Nephron (organoid): ENCODE data around the gene ATP6V0C.
A peak's percentile ranks its signal among the peaks of the same experiment; 100 is the strongest.

ENCODE experiments used
- H3K27ac Mint-ChIP-seq, 3 experiments: 2 replicates each; pipeline ENCODE4 v1.8.0; 2020; ENCODE audit warnings: mixed read lengths in 3 of 3, mild to moderate bottlenecking in 2 of 3, moderate library complexity in 1 of 3
- H3K27me3 Mint-ChIP-seq: 2 replicates; pipeline ENCODE4 v1.8.0; 2021; ENCODE audit warnings: low read depth, mild to moderate bottlenecking, moderate library complexity, mixed read lengths
- H3K36me3 Mint-ChIP-seq: 2 replicates; pipeline ENCODE4 v1.8.0; 2020; ENCODE audit warnings: low read depth, mixed read lengths
- H3K4me1 Mint-ChIP-seq: 2 replicates; pipeline ENCODE4 v1.8.0; 2020; ENCODE audit warnings: mixed read lengths
- H3K4me3 Mint-ChIP-seq, 3 experiments: 2 replicates each; pipeline ENCODE4 v1.8.0; 2020; ENCODE audit warnings: mild to moderate bottlenecking in 3 of 3, mixed read lengths in 3 of 3, moderate library complexity in 2 of 3
- H3K9me3 Mint-ChIP-seq: 2 replicates; pipeline ENCODE4 v1.8.0; 2020; ENCODE audit warnings: mixed read lengths
- TF ChIP-seq, protein P1 (sequence below), 3 experiments: fragments of 200-600 bp; sonication (generic); IDR thresholded peaks; one replicate each; pipeline ENCODE4 v1.5.0; 2021; ENCODE audit warnings: antibody characterized with exemption in 3 of 3; ENCODE audit not compliant: unreplicated experiment in 3 of 3

ATP6V0C gene

DNA sequence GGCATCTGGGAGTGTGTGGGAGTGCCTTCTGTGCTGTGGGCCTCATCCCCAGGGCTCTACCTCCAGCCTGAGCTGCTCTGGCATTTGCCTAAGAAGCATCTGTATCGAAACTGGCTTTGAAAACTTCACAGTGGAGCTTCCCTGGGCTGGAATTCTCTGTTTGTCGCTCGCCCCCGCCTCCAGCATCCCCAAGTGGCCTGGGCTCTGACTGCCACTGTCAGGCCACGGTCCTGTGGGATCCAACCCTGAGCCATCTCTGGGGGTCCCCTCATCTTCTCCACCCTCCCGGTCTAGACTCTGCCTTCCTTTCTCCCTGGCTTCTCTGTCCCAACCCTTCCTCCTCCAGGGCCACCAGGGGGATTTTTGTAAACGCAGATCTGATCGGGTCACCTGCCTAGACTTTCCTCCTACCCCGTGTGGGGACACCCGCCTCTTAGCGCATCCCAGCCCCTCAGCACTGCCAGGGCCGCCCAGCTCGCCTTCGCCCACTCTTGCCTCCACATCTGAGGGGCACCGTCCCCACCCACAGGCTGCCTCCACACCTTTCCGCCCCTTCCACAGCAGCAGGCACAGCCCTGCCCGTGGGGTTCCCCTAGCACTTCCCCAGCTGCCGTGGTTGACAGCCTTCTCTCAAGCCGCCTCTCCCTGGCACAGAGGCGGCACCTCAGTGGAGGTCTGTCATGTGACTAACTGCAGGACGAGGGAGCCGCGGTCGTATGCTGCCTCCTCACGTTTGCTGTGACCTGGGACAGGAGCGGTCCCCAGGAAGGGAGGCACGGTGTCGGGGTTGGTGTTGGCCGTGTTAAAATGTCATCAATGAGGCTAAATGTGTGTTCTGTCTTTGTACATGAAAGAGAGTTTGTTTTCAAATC is 26.9 kb upstream of the ATP6V0C start:
- Mint-ChIP-seq H3K36me3 (no peaks in the 10 kb centered on the region), H3K4me3 (peak overlapping the region; percentile 28 to 48 (median 42)), H3K27ac (peak overlapping the region; percentile 89 to 96 (median 93)), H3K9me3 (no peaks in the 10 kb centered on the region), H3K4me1 (peaks cover 57% of the 10 kb centered on the region), H3K27me3 (no peaks in the 10 kb centered on the region)
- TF ChIP-seq, protein P1, sequence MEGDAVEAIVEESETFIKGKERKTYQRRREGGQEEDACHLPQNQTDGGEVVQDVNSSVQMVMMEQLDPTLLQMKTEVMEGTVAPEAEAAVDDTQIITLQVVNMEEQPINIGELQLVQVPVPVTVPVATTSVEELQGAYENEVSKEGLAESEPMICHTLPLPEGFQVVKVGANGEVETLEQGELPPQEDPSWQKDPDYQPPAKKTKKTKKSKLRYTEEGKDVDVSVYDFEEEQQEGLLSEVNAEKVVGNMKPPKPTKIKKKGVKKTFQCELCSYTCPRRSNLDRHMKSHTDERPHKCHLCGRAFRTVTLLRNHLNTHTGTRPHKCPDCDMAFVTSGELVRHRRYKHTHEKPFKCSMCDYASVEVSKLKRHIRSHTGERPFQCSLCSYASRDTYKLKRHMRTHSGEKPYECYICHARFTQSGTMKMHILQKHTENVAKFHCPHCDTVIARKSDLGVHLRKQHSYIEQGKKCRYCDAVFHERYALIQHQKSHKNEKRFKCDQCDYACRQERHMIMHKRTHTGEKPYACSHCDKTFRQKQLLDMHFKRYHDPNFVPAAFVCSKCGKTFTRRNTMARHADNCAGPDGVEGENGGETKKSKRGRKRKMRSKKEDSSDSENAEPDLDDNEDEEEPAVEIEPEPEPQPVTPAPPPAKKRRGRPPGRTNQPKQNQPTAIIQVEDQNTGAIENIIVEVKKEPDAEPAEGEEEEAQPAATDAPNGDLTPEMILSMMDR (IDR thresholded peaks at IDR 0.05; ENCODE audit: unreplicated experiment in 3 of 3): peak in 2 of 3 experiments; percentile 11 to 29

DNA sequence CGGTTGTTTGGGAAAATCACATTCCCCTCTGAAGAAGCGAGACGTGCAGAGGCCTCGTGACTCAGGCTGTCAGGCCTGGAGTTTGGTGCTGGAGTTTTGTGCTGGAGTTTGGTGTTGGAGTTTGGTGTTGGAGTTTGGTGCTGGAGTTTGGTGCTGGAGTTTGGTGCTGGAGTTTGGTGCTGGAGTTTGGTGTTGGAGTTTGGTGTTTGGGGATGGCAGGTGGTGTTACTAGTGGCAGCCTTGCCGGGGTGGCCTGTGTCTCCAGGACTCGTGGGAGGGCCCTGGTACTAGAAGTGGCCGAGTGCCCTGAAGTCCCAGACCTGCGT is 26.3 kb upstream of the ATP6V0C start:
- Mint-ChIP-seq H3K9me3 (no peaks in the 10 kb centered on the region), H3K4me1 (peaks cover 51% of the 10 kb centered on the region), H3K36me3 (no peaks in the 10 kb centered on the region), H3K27me3 (no peaks in the 10 kb centered on the region), H3K4me3 (peak overlapping the region; percentile 28 to 48 (median 42)), H3K27ac (peak overlapping the region; percentile 89 to 96 (median 93))
- TF ChIP-seq, protein P1 (IDR thresholded peaks at IDR 0.05; ENCODE audit: unreplicated experiment in 3 of 3): no peak

DNA sequence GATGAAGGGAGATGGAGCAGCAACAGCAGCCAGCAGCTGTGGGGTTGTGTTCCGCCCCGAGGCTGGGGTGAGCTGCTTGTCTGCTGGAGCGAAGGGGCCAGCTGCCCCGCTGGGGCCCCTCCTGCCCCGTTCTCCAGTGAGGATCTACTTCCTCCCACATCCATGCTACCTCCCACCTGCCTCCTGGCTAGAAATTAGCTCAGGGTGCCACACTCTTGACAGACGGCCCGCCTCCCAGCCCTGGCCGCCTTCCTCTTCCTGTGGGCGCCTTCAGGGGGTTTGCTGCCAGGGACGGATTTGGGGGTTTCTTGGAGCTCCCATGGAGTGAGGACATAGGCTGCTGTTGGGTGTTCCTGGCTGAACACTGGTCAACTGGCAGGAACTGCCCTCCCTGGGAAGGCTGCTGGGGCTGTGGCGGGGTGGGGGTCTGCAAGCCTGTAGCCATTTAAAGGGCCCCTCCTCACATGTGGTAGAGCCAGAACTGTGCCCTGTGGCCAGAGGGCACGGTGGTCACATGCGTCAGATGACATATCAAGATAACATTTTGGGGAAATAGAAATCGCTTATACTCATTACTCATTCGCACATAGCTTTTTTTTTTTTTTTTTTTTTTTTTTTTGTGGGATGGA is 25.7 kb upstream of the ATP6V0C start:
- Mint-ChIP-seq H3K27me3 (no peaks in the 10 kb centered on the region), H3K36me3 (no peaks in the 10 kb centered on the region), H3K9me3 (no peaks in the 10 kb centered on the region), H3K27ac (peak overlapping the region; percentile 90 to 96 (median 93)), H3K4me3 (no peak overlapping the region), H3K4me1 (peaks cover 46% of the 10 kb centered on the region)
- TF ChIP-seq, protein P1 (IDR thresholded peaks at IDR 0.05; ENCODE audit: unreplicated experiment in 3 of 3): no peak

DNA sequence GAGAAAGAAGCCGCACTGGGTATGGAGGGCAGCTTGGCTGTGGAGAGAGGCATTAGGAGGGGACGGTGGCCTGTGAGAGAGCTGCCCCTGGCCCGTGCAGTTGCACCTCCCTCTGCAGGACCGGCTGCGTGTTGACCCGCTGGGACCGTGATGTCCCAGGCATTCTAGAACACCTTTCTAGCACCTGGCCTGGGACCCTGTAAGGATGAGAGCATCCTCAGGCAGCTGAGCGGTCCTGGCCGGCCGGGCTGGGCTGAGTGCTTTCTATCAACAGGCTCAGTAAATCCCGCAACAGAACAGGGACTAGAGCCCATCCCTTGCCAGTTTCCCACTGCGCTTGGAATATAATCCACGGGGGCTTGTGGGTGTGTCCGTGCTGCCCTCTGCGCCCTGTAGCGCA is 24.2 kb upstream of the ATP6V0C start:
- Mint-ChIP-seq H3K36me3 (no peaks in the 10 kb centered on the region), H3K4me3 (no peak overlapping the region), H3K27ac (peak overlapping the region in 2 of 3 experiments; percentile 48 to 90), H3K4me1 (peaks cover 30% of the 10 kb centered on the region), H3K9me3 (no peaks in the 10 kb centered on the region), H3K27me3 (no peaks in the 10 kb centered on the region)
- TF ChIP-seq, protein P1 (IDR thresholded peaks at IDR 0.05; ENCODE audit: unreplicated experiment in 3 of 3): no peak

DNA sequence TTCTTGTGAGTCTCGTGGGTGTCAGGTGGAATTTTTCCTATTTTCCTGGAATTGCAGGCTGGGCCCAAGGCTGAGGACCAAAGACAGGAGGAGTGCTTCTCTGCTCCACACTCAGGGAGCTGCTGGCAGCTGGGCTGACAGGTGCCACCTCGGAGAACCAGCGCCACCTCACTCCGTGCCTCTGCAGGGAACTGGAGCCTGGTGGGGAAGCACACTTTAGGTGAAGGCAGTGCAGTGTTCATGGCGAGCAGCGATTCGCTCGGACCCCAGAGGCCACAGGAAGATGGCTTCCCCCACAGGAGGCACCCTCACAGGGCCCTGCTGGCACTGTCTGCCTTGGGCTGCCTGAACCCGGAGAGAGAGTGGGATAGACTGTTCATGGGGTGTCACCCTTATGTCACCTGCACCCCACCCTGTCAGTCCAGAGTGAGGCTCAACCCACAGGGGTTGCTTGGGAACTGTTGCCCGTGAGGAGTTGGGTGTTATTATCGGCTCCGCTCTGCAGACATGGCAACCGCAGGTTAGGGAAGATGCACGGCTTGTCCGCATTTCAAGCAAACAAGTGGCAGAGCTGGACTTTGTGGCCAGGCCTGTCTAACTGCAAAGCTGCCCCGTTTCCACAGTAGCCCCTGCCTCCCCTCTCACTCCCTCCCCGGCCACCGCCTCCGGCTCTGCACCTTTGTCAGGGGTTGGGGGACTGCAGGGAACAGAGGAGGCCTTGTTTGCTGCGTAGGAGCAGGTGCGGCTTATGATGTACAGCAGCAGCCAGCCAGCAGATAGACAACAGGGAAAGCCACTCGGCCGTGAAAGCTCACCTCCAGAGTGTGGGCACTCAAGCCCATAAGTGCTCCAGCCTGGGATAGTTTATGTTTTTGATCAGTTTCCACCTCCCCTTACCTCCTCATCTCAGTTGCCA is 23.3 kb upstream of the ATP6V0C start:
- H3K36me3 Mint-ChIP-seq: no peaks in the 10 kb centered on the region
- H3K9me3 Mint-ChIP-seq: no peaks in the 10 kb centered on the region
- TF ChIP-seq, protein P1 (IDR thresholded peaks at IDR 0.05; ENCODE audit: unreplicated experiment in 3 of 3): no peak
- no peak overlapping the region for H3K4me3 Mint-ChIP-seq
- no peaks in the 10 kb centered on the region for H3K27me3 Mint-ChIP-seq
- peak overlapping the region; percentile 74 to 95 (median 90) for H3K27ac Mint-ChIP-seq
- H3K4me1 Mint-ChIP-seq: peaks cover 22% of the 10 kb centered on the region
